Stimulated activated CD4-positive, alpha-beta T cell treated with anti-CD3 and anti-CD28 coated beads, TNF-alpha, amount 100 ng/mL, for 4 hours (primary cell): Measurements from ENCODE around the gene SLC13A5.
"Not testable (repeated sequence)": the region's sequence is repeated elsewhere in the genome, so short reads cannot be mapped to it uniquely, and the experiment has no call there.

Source experiments
- DNase-seq, 3 experiments: peaks; one replicate each; pipeline ENCODE4 v3.0.0-alpha.2; 2020; ENCODE audit warnings: low read depth in 3 of 3

SLC13A5 gene

DNA sequence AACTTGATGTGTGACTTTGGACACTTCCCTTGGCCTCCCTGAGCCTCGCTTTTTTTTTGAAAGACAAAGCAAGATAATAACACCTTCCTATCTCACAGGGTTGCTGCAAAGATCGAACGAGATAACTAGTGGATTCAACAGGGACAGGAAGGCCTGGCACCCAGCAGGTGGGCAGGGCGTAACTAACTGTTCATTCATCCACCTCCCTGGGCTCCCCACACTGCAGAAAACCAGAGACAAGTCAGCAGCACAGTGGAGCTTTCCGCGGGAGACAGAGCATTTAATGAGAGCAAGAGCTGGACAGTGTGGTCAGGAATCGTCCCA, 28.7 kb downstream of the SLC13A5 start:
- no peak for DNase-seq

DNA sequence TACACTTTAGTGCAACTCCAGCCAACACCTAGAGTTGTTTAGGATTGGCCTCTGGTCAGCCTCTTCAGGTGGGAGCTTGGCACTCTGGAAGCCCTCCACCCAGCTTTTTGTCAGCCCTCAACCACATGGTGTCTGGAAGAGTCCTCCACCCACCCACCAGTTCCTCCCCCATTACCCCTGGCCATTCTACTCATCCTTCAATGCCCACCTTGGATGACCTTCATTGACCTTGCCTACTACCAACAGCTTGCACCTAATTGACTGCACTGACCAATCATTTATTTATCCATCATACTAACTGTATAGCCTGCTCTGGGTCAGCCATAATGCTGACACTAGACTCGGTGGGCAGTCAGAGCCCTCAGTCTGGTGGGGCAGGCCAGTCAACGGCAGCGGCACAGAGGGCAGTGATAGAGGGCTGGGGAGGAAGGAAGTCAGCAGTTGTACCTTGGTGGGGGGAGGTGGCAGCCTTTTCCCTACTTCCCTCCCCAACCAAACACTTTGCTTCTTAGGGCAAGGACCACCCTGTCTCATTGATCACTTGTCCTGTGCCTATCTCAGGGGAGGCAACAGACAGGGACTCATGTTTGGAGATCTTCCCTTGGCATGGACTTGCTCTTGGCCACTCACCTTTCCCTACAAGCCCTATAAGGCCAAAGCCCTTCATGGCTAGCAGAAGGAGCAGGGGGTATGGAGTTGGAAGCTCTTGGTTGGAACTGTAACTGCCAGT, 29.3 kb downstream of the SLC13A5 start:
- DNase-seq: no peak

DNA sequence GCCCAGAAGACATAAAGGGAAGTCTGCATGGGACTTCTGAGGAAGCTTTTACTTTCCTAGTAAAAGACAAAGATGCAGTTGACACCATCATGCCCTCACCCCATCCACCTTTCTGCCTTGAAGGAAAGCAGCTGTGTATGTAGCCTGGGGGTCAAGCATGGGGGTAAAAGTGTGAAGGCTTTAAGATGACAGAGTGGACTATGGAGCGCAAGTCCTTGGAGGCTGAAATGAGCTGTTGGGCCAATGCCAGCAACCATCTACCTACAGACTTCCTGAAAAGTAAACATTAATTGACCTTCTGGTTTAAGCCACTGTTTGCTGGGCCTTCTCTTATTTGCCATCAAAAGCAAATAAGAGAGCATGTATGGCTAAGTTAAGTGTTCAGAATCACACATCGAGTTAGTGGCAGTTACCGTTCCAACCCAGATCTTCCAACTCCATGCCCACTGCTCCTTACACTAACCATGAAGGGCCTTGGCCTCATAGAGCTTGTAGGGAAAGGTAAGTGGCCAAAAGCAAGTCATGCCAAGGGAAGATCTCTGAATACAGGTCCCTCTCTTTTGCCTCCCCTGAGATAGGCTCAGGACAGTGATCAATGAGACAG, 30.0 kb downstream of the SLC13A5 start:
- DNase-seq: no peak

DNA sequence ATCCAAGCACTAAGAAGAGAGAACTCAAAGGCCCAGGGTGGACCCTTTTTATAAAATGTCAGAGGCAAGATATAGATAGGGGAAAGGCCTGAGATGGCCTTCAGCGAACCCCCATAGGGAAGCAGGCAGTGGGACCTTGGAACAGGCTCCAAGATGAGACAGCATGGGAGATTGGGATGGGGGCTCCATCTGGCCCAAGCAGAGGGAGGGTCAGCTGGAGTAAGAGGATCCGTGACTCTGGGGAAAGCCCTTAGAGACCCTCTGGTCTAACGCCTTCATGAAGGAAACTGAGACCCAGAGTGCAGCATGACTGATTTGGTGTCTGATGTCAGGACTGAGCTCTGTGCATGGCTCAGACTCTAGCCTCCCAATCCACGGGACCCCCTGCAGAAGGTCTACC, 30.8 kb downstream of the SLC13A5 start:
- DNase-seq: no peak

DNA sequence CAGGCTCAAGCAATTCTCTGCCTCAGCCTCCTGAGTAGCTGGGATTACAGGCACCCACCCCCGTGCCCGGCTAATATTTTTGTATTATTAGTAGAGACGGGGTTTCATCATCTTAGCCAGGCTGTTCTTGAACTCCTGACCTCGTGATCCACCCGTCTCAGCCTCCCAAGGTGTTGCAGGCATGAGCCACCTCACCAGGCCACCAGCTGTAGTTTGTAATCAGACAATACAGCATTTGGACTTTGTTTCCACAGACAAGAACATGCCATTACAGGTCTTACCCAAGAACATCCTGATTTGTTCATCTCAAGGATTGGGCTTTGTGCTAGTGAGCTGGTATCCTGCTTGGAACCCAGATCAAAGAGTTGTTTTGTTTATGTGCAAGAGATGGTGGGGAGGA, 31.5 kb downstream of the SLC13A5 start:
- DNase-seq: no peak

DNA sequence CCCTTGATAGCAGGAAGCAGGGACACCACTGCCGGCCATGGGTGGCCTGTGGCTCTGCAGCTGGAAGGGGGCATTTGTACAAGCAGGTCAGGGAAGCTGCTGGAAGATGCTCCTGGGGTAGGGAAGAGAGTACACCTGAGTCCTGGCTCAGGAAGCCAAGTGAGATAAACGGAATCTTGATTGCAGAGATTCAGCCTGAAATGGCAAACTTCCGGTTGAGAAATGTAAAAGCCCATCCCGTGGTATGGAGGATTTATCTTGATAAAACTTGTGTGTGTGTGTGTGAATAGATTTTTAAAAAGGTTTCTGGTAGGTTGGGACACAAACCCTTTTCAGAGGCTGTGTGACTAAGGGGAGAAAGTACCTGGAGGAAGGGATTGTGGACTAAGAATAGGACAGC, 32.0 kb downstream of the SLC13A5 start:
- DNase-seq: no peak

DNA sequence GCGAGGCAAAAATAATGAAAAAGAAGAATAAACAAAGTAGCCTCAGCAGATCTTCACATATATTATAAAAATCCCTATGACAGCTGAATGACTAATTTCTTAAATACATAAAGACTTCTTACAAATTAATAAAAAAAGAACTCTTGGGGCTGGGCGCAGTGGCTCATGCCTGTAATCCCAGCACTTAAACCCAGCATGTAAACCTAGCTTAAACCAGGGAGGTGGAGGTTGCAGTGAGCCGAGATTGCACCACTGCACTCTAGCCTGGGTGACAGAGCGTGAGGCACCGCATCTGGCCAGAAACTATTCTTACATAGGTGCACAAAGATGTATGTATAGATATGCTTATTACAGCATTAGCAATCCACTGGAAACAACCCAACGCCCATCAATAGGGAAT, 33.9 kb downstream of the SLC13A5 start:
- no peak for DNase-seq

DNA sequence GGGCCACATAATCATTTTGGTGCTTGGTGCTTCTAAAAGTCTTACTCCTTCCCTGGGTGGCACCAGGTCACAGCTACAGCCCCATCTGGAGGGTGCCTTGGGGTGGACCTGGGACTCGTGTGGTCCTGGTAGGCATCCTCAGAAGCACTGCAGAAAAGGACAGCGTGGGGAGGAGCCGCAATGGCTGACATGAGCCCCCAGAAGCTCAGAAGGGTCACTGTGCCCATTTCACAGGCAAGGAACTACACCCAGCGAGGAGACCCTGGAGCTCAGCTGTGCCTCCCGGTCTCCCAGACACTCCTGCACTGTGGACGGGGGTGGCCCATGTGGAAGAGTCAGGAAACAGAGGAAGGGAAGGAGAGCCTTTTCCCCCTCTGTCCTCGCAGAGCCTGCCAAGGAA, 35.2 kb downstream of the SLC13A5 start:
- no peak for DNase-seq

DNA sequence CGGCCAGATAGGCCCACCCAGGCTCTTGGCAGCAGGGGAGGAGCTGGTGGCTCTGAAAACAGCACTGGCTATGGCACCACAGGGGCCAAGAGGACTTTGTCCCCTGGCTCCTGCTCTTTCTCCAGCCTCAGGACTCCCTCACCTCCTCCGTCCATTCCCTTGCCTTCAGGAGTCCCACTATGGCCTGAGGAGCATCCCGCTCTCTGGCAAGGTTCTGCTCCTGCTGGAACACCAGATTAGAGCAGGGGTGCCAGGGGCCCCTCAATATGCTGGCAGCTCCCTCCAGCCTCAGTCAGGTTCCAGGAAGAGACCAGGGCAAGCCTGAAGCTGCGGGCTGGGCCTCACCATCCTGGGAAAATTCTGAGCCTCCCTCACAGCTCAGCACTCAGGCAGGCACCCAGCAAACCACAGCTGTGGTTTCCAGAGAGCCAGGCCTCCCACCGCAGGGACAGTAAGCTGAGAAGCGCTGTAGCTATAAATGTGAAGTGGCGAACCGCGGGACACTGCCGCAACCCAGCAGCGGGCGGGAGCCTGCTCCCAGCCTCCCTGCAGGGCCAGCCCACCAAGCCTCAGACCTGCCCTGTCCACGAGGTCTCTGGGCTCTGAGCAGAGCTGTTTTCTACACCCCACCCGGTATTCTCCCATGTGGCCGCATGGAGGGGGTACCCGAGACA, 35.9 kb downstream of the SLC13A5 start:
- DNase-seq: no peak

DNA sequence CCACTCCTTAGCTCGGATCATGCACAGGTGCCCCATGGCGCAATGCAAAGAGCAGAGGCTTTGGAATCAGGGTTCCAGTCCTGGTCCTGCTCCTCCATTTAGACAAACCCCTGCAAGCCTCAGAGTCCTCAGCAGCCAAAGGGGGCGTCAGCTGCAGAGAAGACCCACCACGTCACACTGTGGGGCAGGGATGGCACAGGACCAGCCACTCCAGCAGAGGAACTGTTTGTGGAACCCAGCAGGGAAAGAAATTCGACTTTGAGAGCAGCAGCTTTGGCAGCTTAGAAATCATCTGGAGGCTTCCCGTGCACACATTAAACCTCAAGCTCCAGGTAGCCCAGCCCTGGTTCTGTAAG, 36.4 kb downstream of the SLC13A5 start:
- no peak for DNase-seq

DNA sequence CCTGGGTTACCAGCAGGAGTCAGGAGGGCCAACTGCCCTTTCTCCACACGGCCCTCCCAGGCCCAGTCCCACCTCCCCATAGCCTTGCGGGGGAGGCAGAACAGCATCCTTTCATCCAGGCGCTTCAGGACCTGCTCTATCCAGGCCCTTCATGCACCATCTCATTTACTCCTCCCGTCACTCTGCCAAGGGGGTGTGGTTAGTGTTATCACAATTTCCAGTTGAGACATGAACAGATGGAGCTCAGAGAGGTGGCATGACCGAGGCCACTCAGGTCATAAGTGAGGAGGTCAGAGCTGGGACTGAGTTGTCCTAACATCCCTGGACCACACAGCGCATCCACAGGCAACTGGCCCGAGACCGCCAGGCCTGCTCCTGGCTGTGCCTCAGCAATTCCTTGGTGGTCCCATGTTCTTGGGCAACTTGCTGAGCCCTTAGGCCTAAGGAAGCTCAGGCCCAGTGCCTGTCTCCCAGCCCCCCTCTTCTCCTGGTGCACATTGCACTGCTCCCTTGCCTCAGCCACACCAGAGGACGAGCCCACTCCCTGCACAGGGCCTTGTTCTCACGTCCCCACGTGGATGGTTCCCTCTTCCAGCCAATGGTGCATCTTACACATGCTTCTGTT, 37.9 kb downstream of the SLC13A5 start:
- no peak for DNase-seq

DNA sequence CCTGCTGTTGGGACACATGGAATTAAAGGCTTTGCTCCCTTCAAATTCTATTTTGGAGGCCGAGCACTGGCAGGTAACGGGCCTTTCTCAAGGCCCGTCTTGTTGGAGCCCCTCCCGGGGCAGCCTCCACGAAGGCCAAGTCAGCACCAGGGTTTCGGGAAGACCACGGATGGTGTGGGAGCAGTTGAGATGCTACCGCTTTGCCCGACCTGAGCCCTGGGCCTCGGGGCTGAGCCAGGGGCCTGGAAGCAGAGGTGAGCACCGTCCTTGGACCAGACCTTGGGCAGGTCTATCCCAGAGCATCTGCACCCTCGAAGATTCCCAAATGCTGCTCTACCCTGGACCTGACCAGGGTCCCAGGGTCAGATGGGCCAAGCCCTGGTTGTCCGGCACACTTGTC, 38.6 kb downstream of the SLC13A5 start:
- no peak for DNase-seq

DNA sequence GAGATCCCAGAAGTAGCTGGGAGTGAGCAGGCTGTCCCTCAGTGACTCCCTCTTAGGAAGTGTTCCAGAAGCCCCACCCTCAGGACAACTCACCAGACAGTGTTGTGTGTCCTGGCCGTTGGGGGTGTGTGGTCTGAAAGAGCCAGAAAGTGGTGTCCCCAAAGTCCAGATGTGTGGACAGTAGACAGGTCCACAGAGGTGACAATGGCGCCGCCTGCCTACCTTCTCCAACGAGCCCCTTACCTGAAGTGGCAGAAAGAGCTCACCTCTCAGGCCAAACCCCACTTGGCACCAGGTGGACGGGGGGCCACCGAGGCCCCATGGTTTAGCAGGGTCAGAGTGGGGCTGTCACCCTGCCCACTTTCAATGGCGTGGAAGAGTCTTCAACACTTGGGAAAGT, 41.7 kb downstream of the SLC13A5 start:
- no peak for DNase-seq

DNA sequence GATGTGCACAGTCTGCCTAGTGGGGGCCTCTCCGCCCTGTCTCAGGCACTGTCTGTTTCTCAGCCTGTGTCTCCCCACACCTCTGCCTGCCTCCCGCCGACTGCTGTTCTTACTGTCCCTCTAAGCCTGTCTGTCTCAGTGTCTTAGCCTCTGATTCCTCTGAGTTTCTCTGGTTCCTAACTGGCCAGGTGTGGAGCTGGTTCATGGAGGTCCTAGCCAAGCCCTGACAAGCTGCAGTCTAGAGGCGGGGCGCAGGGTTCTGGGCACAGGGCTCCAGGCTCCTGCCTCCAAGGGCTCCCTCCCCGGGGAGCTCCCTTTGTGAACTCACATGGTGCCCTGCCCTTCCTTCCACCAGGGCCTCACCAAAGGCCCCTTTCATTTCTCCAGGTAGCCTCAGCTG, 42.2 kb downstream of the SLC13A5 start:
- DNase-seq: no peak

DNA sequence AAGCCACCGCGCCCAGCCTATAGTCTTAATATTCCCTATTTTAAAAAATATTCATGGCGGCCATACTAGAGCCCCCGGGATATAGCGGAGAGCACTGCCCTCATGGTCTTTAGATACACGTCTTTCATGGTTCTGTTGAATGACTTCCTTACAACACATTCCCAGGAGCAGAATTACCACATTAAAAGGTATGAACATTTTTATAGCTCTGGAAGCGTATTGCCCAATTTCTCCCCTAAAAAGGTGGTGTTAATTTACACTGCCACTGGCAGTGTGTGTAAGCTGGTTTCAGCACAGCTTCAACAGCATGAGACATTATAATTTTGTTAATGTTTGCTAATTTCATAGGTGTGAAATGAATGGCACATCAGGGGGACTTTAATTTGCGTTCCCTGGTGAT, 42.6 kb downstream of the SLC13A5 start:
- DNase-seq: no peak

DNA sequence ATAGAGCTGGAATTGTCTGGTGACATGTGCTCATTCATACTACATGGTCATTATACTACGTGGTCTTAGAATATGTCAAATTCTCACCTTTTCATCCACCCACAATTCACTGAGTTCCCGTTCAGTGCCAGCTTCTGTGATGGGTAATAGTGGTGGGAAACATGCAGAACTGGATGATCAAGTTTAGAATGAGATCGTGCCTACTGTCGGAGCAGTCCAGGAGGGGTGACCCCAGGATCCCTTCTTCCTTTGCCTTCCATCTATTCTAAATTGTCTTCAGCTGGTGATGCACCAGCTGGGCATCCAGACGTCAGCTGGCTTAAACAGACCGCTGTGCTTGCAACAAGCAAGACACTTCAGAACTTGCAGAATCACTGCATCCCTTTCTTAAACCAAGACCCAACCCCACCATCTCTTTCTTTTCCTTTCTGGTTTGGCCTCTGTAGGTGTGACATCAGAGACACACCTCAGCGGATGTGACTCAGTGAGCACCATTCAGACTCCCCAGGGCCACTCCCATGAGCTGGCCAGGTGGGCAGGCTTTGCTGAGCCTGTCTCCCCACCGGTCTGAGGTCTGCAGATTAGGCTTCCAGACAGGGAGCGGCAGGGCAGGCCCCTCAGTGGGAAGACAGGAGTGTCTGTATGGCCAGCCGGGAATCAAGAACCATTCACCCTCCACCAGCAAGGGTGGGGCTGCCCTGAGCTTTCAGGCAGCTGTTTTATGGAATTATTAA, 43.5 kb downstream of the SLC13A5 start:
- no peak for DNase-seq

DNA sequence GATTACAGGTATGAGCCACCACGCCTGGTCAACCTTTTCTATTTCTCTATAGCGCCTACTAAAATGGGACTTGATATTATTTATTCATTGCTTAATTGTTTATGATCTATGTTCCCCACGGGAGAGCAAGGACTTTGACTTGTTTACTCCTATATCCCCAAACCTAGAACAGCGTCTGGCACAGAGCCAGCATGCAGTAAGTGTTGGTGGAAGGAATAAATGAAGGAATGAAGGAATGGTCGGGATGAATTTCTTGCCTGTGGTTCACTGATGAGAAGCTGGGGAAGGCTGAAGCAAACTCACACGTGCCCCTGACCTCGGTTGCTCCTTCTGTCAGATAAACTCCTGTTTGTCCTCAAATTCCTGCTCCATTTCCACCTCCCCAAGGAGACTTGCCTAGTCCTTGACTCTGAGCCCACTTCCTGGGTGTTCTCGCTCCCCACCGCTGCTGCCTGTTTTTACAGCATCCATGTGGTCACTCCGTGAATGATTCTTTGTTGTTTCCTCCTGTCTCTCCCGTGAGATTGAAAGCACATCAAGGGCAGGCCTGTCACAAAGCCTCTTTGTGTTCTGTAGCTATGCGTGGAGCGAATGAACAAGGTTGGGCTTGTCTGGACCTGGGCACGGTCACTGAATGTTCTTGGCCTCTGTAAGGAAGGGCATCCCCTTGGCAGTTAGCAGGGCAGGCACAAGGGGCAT, 44.3 kb downstream of the SLC13A5 start:
- no peak for DNase-seq

DNA sequence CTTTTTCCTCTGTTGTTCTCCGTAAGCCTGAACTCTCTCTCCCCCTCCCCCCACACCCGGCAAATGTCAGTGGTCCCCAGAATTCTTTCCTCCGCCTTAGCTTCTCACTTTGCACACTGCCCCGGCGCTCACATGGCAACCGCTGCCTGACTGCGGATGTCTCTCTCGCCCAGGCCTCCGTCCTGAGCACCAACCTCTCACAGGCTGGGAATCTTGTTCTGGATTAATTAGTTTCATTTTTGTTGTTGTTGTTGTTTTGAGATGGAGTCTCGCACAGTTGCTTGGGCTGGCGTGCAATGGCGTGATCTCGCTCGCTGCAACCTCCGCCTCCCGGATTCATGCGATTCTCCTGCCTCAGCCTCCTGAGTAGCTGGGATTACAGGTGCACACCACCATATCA, 45.0 kb downstream of the SLC13A5 start:
- no peak for DNase-seq

DNA sequence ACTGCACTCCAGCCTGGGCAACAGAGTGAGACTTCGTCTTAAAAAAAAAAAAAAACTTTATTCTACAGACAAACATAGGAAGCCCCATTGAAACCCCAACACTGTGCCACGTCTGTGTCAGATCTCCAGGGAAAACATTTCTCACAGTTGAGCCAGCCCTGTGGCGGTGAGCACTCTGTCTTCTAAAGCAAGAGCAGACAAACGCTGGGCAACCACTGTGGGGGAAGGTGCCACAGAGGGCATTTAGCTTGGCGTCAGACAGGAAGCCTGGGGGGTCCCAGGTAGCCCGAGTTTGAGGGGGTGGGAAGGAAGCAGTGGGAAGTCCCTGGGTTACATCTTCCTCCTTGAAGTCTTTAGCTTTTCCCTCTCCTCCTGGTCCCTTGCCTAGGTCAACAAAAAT, 45.7 kb downstream of the SLC13A5 start:
- DNase-seq: no peak

DNA sequence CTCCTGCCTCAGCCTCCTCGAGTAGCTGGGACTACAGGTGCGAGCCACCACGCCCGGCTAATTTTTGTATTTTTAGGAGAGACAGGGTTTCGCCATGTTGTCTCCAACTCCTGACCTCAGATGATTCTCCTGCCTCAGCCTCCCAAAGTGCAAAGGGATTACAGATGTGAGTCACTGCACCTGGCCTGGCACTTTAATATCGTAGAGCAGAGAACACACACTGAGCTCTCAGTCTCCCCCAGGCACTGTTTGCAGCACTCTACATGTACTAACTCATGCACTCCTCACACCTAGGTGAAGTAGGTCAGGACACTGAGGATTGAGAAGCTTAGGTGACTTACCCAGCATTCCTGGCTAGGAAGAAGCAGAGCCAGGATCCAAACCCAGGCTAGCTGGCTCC, 46.6 kb downstream of the SLC13A5 start:
- no peak for DNase-seq

DNA sequence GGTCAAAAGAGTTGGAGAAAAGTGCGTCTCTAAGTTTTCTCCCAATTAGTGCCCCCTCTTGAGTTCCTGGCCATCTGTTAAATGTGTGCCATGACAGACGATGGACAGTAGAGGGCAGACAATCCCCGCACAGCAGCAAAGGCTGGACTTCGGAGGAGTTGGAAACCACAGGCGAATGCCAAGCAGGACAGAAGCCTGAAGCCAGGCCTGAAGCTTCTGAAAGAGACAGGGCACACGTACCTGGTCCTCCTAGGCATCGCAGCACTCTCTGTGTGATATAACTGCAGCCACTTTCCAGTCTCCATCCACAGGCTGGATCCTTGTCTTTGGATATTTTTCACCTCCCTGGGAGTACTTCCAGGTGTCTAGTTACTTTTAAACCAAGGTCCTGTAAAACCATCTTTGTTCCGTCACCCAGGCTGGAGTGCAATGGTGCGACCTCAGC, 47.1 kb downstream of the SLC13A5 start:
- no peak for DNase-seq

DNA sequence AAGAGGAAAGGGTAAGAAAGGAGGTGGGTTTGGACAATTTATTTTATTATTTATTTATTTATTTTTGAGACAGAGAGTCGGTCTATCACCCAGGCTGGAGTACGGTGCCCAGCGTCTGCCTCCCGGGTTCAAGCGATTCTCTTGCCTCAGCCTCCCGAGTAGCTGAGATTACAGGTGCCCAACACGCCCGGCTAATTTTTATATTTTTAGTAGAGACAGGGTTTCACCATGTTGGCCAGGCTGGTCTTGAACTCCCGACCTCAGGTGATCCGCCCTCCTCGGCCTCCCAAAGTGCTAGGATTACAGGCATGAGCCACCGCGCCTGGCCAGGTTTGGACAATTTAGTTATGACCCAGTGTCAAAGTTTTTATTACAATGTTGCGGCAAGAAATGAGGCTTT, 50.0 kb downstream of the SLC13A5 start:
- not testable (repeated sequence) for DNase-seq
